Subcutaneous adipose tissue (tissue), 4 donors: Measurements from ENCODE around the gene VPS8. TPM values are rescaled to one million over a fixed set of nuclear protein-coding genes. Genes with fewer than 3 reads are reported as not detected.

Experiments
- CTCF ChIP-seq: fragments of 450-650 bp; IDR thresholded peaks from one replicate; pipeline ENCODE4 v1.5.1; 2016; ENCODE audit warnings: low read depth, mild to moderate bottlenecking, control low read depth, antibody characterized with exemption, moderate library complexity
- total RNA-seq, 4 donors: library from RNA; depleted of rRNA; stranded (reverse); fragments of >200 nt; gene quantifications; one replicate each; pipeline ENCODE4 v1.1.0, GENCODE V29; 2016

The VPS8 gene
- total RNA-seq, 4 donors from 2014 or later = 60.3 to 89.4 (median 66.2) TPM

- TF ChIP-seq CTCF = no peak
Observed at GRCh38 chr3:184887574-184887973, 75.6 kb downstream of the VPS8 start.

- TF ChIP-seq CTCF = no peak
Observed at GRCh38 chr3:184889312-184889904, 77.4 kb downstream of the VPS8 start.

- TF ChIP-seq CTCF = no peak
Observed at GRCh38 chr3:184894051-184894450, 82.1 kb downstream of the VPS8 start.

GRCh38 chr3:184895350-184895749, 83.4 kb downstream of the VPS8 start:
- no peak for TF ChIP-seq CTCF

- TF ChIP-seq CTCF = no peak
Observed at GRCh38 chr3:184896336-184896735, 84.4 kb downstream of the VPS8 start.

- no peak for TF ChIP-seq CTCF
Observed at GRCh38 chr3:184899953-184900595, 88.1 kb downstream of the VPS8 start.

- TF ChIP-seq CTCF = no peak
Observed at GRCh38 chr3:184907681-184908649, 96.0 kb downstream of the VPS8 start.
